ENCODE results near the gene ZNF653. TPM values are rescaled to one million over a fixed set of nuclear protein-coding genes. Genes with fewer than 3 reads are reported as not detected.

The ZNF653 gene
- total RNA-seq, 1 donor from 2014 or later = 13.4 TPM

GRCh38 chr19:11550265-11550664, 44.6 kb upstream of the ZNF653 start:
- H3K27me3 Mint-ChIP-seq = no peaks in the 10 kb centered on the region
- no peaks in the 10 kb centered on the region for H3K4me1 Mint-ChIP-seq (ENCODE audit: unreplicated experiment)
- H3K4me3 Mint-ChIP-seq = no peak overlapping the region
- no peak for DNase-seq (ENCODE audit: extremely low spot score, unreplicated experiment)
- H3K9me3 Mint-ChIP-seq = no peaks in the 10 kb centered on the region
- no peak for TF ChIP-seq CTCF (conservative IDR thresholded peaks at IDR 0.05)
- peak overlapping the region; percentile 63 for H3K27ac Mint-ChIP-seq
- H3K36me3 Mint-ChIP-seq = no peaks in the 10 kb centered on the region

- H3K27ac Mint-ChIP-seq = no peak overlapping the region
- no peaks in the 10 kb centered on the region for H3K9me3 Mint-ChIP-seq
- no peaks in the 10 kb centered on the region for H3K4me1 Mint-ChIP-seq (ENCODE audit: unreplicated experiment)
- no peak for DNase-seq (ENCODE audit: extremely low spot score, unreplicated experiment)
- no peak for TF ChIP-seq CTCF (conservative IDR thresholded peaks at IDR 0.05)
- no peaks in the 10 kb centered on the region for H3K36me3 Mint-ChIP-seq
- peaks cover 3% of the 10 kb centered on the region for H3K27me3 Mint-ChIP-seq
- H3K4me3 Mint-ChIP-seq = no peak overlapping the region
These were observed 43.8 kb upstream of the ZNF653 start for GRCh38 chr19:11549386-11549953.

- no peak for TF ChIP-seq CTCF (conservative IDR thresholded peaks at IDR 0.05)
- Mint-ChIP-seq H3K27ac (no peak overlapping the region), H3K36me3 (no peaks in the 10 kb centered on the region), H3K4me1 (ENCODE audit: unreplicated experiment) (no peaks in the 10 kb centered on the region), H3K27me3 (peaks cover 3% of the 10 kb centered on the region), H3K4me3 (no peak overlapping the region), H3K9me3 (no peaks in the 10 kb centered on the region)
- no peak for DNase-seq (ENCODE audit: extremely low spot score, unreplicated experiment)
These were observed 42.5 kb upstream of the ZNF653 start for GRCh38 chr19:11547929-11548700.

- H3K27ac Mint-ChIP-seq = no peak overlapping the region
- peaks cover 18% of the 10 kb centered on the region for H3K27me3 Mint-ChIP-seq
- no peak for TF ChIP-seq CTCF (conservative IDR thresholded peaks at IDR 0.05)
- no peaks in the 10 kb centered on the region for H3K9me3 Mint-ChIP-seq
- DNase-seq (ENCODE audit: extremely low spot score, unreplicated experiment) = no peak
- no peak overlapping the region for H3K4me3 Mint-ChIP-seq
- H3K4me1 Mint-ChIP-seq (ENCODE audit: unreplicated experiment) = peaks cover 5% of the 10 kb centered on the region
- no peaks in the 10 kb centered on the region for H3K36me3 Mint-ChIP-seq
These were observed 35.6 kb upstream of the ZNF653 start for GRCh38 chr19:11541238-11541637.

GRCh38 chr19:11540645-11541044, 35.0 kb upstream of the ZNF653 start:
- Mint-ChIP-seq H3K27me3 (peaks cover 18% of the 10 kb centered on the region), H3K36me3 (no peaks in the 10 kb centered on the region), H3K9me3 (no peaks in the 10 kb centered on the region), H3K4me3 (no peak overlapping the region), H3K4me1 (ENCODE audit: unreplicated experiment) (peaks cover 7% of the 10 kb centered on the region), H3K27ac (no peak overlapping the region)
- no peak for TF ChIP-seq CTCF (conservative IDR thresholded peaks at IDR 0.05)
- no peak for DNase-seq (ENCODE audit: extremely low spot score, unreplicated experiment)

Measured in type B pancreatic cell (in vitro differentiated cells).